NCI-H1436 treated with DMSO at 0.1 percent for 48 hours (cell line): ENCODE data around the gene EIPR1.
"Not testable (repeated sequence)": the region's sequence is repeated elsewhere in the genome, so short reads cannot be mapped to it uniquely, and the experiment has no call there.

ENCODE experiments used
- DNase-seq: peaks from one replicate; lab custom pipeline; 2025; lab: John Stamatoyannopoulos, UW

The EIPR1 gene

GRCh38 chr2:3211256-3212060 lies 166.2 kb downstream of the EIPR1 start:
- DNase-seq, result no peak

DNA sequence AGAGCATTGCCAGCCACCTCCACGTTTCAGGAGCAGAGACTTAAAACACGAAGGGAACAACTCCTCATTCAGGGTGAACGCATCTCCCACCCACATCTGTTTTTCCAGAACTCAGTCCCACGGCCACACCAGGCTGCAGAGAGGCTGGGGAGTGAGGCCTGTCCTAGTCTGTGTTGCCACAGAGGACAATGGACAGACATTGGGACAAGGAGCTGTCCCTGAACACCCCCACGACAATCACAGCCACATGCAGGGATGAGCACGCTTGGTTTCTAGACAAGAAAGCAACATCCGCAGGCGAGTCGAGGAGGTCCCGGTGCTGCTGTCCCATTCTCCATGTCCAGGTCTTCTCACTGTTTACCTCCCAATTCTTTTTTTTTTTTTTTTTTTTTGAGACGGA lies 167.4 kb downstream of the EIPR1 start:
- DNase-seq, result no peak

DNA sequence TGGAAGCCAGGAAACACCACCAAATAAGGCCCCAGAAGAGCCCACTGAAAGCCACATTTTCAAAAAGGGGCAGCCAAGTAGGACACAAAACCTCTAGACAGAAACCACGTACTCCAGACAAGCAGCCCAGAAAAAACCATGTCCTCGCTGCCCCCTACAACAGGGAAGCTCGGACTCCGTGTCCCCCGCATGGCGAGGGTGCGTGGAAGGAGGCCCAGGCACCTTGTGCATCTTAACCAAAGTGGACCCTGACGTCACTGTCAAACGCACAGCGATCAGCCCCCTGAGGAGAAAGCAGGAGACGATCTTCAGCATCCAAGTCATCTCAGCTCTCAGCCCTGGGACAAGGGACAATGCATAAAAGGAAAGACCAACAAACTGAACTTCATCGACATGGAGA lies 168.4 kb downstream of the EIPR1 start:
- no peak for DNase-seq

DNA sequence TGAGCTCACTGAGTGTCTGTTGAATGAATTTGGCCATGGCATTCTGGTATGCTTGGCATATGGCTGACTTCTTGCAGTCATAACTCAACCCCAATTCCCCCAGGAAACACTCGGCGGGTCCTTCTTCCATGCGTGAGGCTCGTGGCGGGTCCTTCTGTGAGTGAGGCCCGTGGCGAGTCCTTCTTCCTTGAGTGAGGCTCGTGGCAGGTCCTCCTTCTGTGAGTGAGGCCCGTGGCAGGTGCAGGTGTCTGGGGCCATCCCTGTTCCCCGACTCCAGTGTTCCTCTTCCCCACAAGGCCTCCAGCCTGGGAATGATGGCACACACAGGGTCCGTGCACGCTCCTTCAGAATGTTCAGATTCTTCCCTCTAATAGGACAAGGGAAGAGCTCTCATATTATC lies 169.0 kb downstream of the EIPR1 start:
- no peak for DNase-seq

DNA sequence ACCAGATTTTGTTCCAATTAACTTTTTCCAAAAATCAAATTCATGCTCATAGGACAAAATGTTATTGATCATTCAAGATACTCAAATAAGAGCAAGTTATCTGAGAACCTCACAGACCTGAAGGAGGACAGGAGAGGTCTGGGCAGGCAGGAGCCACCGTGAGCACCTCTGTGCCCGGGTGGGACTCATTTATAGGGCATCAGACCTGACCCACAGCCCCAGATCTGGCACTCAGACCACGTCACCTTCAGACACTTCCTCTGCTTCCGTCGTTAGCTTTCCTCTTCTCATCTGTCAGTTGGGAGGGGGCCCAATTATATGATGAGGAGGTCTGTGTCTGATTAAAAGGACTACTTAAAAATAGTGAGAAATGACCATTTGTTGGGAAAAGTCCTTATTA lies 169.4 kb downstream of the EIPR1 start:
- DNase-seq, result no peak

GRCh38 chr2:3207091-3207491 lies 170.5 kb downstream of the EIPR1 start:
- DNase-seq, result no peak

- DNase-seq, result no peak
Observed at GRCh38 chr2:3205845-3206244, 171.8 kb downstream of the EIPR1 start.

GRCh38 chr2:3204031-3204821 lies 173.4 kb downstream of the EIPR1 start:
- no peak for DNase-seq

GRCh38 chr2:3203497-3204019 lies 174.1 kb downstream of the EIPR1 start:
- DNase-seq, result no peak

DNA sequence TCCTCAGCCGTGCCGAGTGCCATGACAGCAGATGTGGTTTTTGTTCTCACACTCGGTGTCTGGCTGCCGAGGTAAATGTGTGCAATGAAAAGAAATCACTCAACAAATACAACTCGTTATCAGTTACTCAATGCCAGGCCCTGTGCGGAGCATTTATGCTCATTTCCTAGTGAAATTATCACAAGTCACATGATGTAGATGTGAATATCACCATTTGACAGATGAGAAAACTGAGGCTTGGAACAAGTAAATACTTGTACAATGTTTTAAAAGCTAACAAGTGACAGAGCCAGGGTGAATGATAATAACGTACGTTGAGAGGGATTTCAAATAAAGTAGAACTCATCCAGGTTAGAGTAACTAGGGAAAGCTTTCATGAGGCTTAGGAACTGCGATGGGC lies 174.7 kb downstream of the EIPR1 start:
- DNase-seq, result no peak

DNA sequence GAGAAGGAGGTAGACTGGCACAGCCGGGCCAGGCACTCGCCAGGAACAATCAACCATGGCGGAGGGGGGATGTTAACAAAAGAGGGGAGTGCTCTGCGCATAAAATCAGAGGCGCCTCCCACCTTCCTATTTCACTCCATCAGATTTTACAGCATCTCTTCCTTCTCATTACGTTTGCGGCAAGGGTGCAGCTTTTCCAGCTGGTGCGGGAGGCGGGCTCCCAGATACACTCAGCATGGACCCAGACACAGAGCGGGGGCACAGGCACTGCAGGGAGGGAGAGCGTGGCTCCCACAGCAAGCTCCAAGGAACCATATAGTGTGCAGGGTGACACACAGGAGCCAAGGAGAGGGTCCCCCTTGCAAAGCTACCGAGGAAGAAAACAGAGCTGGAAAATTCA lies 176.3 kb downstream of the EIPR1 start:
- no peak for DNase-seq

DNA sequence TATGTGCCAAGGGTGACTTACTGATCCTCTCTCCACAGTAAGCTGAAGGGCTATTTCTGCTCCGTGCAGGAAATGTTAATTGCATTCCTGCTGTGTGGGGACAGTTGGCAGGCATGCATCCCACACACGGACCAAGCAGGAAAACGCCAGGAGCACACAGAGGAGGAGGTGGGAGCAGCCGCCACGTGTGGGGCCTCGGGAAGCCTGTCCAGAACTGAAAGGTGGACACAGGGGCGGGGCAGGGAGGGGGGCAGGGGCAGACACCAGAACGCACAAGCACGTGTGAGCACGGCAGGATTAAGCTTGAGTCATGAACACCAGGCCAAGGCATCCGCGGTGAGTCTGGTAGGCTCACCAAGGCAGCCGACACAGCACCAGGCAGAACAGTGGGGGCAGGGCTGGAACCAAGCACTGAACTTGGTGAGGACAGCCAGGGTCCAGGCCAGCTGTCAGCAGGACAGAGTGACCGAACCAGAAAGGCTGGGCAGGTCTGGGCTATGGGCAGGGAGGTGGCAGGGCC lies 177.1 kb downstream of the EIPR1 start:
- no peak for DNase-seq

- DNase-seq, result no peak
Observed at GRCh38 chr2:3199627-3200345, 177.8 kb downstream of the EIPR1 start.

DNA sequence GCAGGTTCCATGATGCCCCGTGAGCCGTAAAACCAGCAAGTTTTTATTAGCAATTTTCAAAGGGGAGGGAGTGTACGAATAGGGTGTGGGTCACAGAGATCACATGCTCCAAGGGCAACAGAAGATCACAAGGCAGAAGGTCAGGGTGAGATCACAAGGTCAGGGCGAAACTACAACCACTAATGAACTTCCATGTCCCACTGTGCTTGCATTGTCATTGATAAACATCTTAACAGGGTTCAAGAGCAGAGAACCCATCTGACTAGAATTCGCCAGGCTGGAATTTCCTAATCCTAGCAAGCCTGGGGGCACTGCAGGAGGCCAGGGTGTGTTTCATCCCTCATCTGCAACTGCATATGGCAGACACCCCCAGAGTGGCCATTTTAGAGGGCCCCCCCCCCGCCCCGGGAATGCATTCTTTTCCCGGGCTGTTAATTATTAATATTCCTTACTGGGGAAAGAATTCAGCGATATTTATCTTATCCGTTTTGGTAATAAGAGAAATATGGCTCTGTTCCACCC lies 178.9 kb downstream of the EIPR1 start:
- DNase-seq, result not testable (repeated sequence)

GRCh38 chr2:3198119-3198518 lies 179.5 kb downstream of the EIPR1 start:
- no peak for DNase-seq

GRCh38 chr2:3197308-3197707 lies 180.3 kb downstream of the EIPR1 start:
- DNase-seq, result no peak

DNA sequence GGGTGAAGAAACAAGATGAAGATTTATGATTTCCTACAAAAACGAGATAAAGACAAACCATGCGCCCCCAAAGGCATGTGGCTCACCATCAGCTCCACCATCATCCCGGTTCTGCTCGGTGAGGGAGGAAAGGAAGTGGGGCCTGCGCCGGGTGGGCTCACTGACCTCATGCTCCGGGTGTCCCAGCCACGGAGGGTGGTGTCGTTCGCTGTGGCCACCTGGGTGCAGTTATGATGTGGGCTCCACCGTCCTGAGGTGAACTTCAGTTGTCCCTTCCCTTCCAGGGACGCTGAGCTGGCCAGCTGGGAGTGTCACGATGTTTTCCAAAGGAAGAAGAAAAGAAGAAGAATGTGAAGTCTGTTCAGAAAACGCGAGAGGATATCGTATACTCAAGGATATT lies 180.9 kb downstream of the EIPR1 start:
- DNase-seq, result no peak

DNA sequence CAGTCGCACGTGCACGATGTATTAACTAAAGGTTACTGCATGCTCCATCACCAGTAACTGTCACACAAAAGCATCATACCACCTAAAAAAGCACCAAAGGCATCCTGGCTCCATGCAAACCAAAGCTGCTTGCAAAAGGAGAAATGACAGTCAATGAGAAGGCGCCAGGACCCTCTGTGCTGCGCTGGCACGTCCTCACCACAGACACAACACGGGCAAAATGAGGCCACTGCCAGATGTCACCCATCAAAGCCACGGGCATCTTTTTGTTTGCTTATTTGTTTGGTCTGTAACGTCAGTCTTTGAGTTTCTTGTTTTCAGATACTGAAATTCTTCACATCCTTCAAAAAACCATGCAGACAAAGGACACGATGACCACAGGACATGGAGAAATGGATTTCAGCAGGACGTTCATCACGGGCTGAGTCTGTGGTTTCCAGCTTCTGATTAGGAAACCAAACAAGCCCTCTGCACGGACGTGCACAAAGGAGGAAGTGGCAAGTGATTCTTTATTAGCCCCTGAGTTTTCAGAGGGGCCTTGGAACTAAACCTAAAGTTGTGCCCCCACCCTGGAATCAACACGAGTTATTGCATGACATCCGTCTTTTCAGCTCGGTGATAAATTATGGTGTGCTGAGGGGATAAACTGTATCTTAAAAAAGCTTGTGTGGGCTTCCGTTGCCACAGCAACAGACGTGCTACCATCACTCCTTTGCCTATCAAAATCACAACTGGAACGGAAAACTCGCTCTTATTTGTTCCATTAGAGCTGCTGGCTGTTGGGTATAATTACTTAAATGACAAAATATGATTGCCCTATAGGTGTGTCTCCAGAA lies 181.8 kb downstream of the EIPR1 start:
- no peak for DNase-seq

DNA sequence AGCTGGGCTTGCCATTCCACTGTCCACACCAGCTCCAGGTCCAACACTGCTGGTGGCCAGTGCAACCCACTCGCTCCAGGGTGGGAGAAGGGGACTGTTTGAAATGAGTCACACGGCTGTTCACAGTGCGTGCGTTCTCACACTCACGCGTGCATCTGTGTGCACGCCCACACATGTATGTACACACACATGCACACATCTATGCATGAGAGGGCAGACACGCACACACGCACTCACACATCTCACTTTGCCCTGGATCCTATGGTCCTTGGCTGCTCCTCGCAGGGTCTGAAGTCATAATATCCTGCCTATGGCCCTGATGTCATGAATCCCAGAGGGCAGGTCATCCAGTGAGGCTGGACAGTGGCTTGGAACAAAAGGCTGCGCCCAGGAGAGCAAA lies 182.8 kb downstream of the EIPR1 start:
- DNase-seq, result no peak

- no peak for DNase-seq
Observed at GRCh38 chr2:3193443-3194330, 183.9 kb downstream of the EIPR1 start.
